GM21717 (cell line): Measurements from ENCODE around the gene TMEM50B.
"Not testable (repeated sequence)": the region's sequence is repeated elsewhere in the genome, so short reads cannot be mapped to it uniquely, and the experiment has no call there.

Source experiments
- ATAC-seq: cut with Tn5 transposase; IDR thresholded peaks from one replicate; pipeline ENCODE4 v1.9.1; 2021; ENCODE audit warnings: mild to moderate bottlenecking, moderate library complexity; ENCODE audit not compliant: unreplicated experiment

Gene TMEM50B

DNA sequence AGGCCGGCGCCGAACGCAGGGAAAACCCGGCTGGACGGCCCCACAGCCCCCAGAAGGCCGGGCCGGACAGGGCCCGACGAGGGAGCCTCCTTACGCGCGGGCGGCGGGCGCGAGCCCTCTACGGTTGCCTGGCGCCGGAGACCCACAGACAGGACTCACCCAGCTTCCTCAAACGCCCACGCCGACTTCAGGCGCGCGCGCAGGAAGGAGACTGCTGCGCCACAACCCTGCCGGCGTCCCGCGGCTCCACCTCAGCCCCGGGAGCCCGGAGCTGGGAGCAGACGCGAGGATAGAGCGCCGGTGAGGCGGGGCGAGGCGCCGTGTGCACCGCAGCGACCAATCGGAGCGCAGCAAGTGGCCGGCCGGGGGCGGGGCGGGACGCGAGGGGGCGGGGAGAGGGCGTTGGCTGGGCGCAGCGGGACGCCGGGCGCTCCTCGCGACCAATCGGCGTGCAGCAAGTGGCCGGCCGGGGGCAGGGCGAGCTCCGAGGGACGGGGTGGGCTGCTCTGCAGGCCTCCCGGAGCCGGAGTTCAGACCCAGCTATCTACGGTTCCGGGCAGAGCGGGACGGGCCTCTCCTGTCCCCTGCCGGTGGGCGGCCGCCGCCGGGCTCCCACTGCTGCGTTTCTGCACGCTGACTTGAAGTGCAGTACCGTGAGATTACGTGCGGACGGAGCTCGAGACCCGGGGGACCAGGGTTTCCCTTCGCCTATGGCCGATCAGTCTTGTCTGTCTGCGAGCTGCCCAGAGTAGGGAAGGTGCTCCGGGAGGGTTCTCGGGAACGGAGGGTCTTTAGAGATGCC is at the start of gene TMEM50B:
TMEM50B (minus strand) TSS at position 296 of the 802 bp plus-strand sequence. CDS start 11,089 bp downstream, outside the sequence.
- ATAC-seq: peak; percentile 82

DNA sequence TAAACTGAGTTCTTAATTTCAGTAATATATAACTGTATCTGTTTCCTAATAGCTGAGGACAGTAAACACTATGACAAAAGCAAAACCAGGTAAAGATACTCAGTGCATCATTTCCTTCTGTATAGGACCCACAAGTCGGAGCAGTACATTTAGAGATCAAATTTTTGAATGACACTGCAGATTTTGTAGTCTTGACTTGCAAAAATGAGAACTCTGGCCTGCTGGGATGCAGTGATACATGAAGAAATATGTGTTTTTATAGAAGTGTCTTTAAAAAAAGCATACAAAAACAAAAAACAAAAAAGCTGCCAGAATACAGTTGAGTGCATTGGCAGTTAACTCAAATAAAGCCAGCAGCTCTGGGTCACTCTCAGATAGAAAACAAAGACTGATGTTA is 43.2 kb upstream of the TMEM50B start:
- ATAC-seq: no peak

DNA sequence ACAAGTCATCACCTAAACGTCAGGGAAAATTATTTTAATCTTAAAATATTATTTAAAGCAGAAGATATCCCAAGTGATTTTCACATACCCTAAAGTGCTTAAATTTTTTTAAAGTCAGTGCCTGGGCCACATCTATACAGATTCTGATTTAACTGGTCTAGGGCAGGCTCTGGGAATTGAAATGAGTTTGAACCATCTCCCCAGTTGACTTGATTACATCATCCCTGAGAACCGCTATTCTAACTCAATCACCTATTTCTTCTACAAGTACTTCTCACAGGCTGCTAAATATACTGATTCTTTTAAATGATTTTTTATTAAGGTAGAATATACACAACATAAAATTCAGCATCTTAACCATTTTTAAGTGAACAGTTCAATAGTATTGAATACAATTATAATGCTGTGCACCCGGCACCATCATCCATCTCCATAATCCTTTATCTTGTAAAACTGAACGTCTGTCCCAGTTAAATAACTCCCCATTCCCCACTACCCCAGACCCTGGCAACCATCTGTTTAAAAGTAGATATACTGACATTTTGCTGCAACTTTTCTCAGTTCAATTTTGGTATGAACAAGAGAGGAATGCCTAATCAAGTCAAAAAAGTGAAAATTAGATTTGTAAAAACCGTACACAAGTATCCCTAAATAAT is 42.7 kb upstream of the TMEM50B start:
- no peak for ATAC-seq

DNA sequence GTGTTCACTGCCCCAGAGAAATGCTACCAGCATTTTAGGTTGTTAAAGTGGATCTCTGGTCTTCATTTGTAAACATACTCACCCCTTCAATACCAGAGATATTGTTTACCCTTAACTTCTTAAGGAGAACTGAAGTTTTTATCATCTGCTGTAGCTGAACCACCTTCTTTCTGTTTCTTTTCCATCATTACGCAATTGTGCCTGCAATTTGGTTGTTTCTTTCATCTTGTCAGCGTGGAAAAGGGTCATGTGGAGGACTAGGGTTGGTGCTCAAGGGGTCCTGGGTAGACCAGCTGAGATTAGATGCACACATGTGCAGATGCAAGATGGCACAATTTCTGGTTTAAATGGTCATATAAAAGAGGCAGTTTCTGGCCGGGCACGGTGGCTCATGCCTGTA is 39.1 kb upstream of the TMEM50B start:
- no peak for ATAC-seq

DNA sequence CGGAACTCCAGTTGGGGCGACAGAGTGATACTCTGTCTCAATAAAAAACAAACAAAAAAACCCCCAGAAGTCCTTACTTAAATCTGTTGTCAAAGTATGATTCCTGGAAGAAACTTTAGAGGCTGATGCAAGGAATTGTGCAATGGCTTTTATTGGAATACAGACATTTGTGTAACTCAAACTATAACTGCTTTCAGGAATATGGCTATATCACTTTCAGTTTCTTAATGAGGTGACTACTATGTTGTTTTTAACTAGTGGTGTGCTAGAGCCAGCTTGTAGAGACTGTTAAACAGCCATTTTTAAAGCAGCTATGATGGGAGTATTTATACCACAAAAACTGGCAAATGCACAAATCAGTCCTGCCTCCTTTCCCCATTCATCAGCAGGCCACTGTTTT is 34.5 kb upstream of the TMEM50B start:
- no peak for ATAC-seq

DNA sequence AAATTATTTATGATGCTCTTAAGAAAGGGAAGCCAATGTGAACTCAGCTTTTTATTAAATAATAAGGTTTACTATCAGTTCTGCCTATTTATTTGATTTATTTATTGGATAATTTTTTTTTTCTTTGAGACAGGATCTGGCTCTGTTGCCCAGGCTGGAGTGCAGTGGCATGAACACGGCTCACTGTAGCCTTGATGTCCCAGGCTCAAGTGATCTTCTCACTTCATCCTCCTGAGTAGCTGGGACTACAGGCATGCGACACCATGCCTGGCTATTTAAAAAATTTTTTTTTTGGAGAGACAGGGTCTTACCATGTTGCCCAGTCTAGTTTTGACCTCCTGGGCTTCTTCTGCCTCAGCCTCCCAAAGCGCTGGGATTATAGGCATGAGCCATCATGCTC is 32.7 kb upstream of the TMEM50B start:
- ATAC-seq: no peak

DNA sequence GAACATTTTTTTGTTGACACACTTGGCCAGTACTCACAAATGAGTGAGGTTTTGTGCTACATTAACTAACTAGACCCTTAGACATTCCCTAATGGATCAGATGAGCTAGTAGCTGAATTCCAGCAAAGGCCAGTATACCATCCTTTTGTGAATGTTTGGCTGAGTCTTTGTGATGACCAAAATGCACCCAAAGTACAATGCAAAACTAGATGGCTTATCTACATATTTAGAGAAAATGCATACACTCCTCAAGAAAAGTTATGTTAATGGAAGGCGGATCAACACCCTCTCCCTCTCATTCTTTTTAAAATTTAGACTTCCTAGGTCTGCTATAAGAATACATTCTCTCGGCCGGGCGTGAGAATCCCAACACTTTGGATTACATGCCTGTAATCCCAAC is 31.9 kb upstream of the TMEM50B start:
- ATAC-seq: no peak

DNA sequence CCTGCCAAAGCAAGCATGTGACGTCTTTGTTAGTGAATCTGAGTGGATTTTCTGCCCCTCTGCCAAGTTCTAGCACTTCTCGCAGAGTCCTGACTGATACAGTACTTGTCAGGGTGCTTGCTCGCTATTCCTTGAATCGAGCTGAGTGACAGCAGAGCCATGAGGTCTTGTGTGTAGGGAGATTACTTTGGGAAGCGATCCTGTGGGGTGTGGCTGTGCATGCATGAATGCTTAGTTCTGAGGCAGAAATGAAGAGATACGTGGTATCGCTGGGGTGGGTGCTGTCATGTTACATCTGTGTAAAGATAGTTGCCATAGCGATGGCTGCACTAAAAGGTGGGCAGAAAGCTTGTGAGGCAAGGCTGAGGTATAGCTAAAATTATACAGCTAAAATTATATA is 31.1 kb upstream of the TMEM50B start:
- ATAC-seq: no peak

DNA sequence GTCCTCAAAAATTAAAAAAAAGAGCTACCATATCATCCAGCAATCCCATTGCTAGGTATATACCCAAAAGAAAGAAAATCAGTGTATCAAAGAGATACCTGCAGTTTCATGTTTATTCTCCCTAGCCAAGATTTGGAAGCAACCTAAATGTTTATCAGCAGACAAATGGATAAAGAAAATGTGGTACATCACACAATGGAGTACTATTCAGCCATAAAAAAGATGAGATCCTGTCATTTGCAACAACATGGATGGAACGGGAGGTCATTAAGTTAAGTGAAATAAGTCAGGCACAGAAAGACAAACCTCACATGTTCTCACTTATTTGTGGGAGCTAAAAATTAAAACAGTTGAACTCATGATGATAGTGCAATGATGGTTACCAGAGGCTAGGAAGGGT is 27.2 kb upstream of the TMEM50B start:
- not testable (repeated sequence) for ATAC-seq

DNA sequence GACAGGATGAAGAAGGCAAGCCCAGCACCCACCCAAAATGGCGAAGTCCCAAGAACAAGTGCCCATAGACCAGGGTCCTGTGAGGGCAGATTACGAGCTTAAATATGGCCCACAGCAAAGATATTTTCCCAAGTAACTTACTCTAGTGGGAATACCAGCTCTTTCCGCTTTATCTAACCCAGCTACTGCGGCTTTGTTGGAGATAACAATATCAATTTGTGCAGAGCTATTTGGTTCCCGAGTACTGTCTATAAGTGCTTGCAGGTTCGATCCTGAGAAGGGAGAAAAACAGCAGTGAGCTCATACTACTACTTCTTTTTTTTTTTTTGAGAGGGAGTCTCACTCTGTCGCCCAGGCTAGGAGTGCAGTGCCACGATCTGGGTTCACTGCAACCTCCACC is 26.1 kb upstream of the TMEM50B start:
- no peak for ATAC-seq

DNA sequence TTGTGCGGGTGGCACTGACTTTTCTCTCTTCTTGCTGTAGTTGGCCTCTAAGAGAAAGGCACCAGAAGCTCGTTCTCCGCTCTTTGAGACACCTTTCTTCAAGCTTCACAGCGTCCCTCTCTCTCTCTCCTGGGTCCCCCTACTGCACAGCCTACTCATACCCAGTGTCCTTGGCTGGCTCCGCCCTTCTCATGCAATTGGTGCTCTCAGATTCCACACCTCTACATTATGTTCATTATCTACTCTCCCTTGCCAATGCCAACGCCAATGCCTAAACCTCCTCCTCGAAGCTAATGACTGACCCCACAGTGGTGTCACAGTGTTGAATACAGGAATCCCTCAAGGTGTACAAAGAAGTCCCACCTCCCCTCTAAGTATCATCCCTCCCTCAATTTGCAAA is 16.6 kb upstream of the TMEM50B start:
- ATAC-seq: no peak

DNA sequence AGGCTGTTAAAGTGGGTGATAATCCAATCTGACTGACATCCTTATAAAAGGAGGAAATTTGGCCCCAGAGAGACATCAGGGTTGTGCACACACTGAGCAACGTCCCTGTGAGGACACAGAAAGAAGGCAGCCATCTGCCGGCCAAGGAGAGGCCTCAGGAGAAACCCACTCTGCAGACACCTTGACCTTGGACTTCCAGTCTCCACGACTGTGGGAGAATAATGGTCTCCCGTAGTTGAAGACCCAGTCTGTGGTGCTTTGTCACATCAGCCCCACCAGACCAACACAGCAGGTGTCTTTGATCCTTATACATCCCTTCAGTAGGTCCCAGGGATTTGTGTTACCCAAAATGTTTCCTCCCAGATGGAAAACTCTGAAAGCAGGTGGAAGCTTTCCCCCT is 16.0 kb upstream of the TMEM50B start:
- ATAC-seq: no peak

DNA sequence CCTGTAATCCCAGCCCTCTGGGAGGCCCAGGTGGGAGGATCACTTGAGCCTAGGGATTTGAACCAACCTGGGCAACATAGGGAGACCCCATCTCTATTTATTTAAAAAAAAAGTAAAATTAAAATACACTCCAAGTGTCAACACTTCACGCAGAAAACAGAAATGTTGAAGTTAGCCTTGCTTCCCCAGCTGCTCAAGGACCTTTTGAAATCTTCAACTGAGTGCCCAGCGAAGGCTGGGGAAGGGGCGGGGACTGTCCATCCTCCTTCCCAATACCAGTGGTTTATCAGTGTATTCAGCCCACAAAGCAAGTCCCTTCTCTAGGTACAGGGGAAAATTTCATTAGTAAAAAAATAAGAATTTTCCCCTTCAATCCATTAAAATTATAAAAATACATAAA is 14.0 kb upstream of the TMEM50B start:
- ATAC-seq: no peak

DNA sequence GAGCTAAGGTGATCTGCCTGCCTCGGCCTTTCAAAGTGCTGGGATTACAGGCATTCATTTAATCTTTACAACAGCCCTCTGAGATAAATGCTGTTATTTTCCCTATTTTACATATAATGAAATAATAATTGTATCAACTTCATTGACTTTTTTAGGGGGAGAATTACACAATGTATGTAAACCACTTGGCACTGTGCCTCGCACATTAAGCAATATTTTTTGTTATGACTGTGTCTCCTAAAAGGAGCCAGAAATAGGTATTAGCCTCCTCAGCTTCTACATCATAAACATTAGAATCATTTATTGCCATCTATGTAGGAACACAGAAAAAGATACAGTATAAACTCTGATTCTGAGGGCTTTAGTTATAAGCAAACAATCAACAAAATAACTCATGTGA is 12.8 kb upstream of the TMEM50B start:
- ATAC-seq: no peak

DNA sequence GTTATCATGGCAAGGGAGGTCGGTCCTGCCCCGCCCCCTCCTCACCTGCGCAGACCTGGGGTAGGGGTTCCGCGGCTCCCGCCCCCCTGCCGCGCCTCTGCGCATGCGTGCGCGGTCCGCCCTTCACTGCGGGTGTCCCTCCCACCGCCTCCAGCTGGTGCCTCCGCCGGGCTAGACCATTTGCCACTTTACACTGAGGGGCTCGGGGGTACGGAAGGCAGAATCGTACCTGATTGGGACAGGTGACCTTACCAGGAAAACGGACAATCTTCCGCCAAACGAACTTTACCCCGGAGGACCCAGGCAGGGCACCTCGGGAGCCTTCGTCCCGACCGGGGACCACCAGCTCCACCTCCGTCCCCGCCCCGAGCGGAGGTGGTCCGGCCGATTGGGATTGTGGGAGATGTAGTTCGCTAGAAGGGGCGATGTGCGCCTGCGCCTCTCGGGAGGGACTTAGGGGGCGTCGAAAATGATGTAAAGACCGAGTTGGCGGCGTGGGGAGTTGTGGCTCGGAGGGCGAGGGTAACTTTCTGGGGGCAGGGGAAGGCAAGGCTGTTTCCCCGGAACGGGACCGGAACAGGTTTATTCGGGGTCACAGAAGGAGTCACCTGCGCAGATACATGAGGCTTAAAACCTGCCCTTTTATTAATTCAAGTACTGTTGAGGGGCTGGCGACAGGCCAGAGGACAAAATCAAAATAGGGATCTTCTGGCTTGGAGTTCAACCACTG is 11.8 kb upstream of the TMEM50B start, which contains the start of gene DNAJC28:
DNAJC28 (minus strand) TSS at position 344 of the 730 bp plus-strand sequence. CDS start 2,323 bp downstream, outside the sequence.
- ATAC-seq: peak; percentile 90

DNA sequence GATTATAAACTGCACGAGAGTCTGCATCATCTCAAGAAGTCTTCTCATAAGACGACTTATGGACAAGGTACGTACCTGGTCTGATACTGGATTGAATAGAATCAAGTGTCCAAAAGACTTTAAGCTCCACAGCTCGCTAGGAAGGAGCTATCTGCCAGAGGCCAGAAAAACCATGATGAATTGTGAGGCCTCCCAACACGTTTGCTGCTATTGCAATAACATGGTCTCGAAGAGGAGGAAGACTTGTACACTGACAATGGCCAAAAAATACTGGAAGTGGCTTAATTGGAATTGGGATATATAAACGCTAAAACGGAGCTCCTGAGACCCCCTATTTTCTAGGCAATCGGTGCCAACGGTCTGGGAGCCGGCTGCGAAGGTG is 11.2 kb upstream of the TMEM50B start:
- no peak for ATAC-seq

DNA sequence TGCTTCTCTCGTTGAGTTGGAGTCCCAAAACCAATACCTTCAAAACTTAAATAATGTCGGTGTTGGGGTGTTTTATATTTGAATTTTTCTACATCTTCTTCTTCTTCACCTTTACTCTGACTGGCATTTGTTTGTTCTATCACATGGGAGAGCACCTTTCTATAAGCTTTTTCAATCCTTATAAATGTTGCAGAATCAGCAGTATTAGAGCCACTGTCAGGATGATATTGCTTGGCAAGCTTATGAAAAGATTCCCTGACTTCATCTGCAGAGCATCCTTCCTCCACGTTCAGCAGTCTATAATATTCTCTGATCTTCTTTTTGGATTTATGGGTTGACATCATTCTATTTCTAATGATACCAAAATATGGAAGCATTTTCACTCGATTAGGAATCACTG is 9.2 kb upstream of the TMEM50B start:
- ATAC-seq: no peak

DNA sequence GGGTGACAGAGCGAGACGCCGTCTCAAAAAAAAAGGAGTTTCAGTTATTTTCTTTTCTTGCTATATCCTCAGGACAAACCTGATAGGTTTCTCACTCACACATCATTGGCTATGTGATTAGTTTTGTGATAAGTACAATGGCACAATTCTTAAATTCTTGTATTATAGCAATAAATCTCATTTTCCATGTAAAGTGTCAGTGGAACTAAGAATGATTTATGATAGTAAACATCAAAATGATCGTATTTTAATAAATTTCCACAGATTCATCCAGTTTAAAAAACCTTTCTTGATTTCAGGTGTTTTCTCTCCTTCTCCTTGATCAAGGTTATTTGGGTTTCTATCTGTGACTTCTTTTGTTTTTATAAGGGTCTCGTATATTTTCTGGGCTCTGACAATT is 8.2 kb upstream of the TMEM50B start:
- no peak for ATAC-seq

DNA sequence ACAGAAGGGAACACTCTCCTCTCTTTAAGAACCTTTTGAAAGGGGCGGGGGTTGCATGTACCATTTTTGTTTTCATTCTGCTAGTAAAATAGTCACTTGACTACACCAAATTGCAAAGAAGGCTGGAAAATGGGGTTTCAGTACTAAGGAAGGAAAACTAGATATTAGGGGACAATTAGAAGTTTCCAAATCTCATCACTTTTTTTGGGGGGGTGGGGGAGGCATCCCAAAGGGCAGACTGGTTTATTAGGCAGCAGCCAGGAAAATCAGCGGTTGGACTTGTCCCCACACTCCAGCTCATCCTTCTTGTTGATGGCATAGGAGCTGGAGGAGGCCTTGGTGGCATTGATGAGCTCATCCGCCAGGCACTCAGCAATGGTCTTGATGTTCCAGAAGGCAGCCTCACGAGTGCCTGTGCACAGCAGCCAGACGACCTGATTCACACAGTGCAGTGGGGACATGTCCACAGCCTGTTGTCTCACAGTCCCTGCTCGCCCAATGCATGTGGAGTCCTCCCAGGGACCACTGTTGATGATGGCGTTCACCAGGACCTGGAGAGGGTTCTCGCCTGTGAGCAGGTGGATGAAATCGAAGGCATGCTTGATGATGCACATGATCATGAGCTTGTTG is 1.7 kb upstream of the TMEM50B start:
- ATAC-seq: no peak

DNA sequence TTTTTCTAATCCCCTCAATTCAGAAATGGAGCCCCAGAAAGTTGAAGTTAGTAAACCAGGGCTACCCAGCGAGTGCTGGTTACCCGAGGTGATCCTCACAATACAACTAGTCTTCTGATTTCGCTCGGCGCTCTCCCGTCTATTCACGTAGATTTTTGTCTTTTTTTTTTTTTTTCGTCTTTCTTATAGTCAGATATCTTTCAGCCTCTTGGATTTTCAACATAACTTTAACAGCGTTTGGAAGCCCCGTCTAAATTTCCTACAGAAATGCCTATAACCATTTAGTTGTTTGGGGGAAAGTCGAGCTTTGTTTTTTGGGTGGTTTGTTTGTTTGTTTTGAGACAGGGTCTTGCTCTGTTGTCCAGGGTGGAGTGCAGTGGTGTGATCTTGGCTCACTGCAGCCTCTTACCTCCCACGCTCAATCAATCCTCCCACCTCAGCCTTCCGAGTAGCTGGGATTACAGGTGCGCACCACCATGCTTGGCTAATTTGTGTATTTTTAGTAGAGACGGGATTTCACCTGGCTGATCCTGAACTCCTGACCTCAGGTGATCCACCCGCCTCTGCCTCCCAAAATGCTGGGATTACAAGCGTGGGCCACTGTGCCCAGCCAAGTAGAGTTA is 818 bp upstream of the TMEM50B start:
- no peak for ATAC-seq
